Nephron progenitor cell (in vitro differentiated cells): ENCODE measurements around the gene ACACA.
A peak's percentile ranks its signal among the peaks of the same experiment; 100 is the strongest.

ENCODE experiments used
- DNase-seq: peaks from one replicate; pipeline ENCODE4 v3.0.0; 2021
- H3K27ac Mint-ChIP-seq: 2 replicates; pipeline ENCODE4 v1.8.0; 2021; ENCODE audit warnings: mild to moderate bottlenecking, moderate library complexity, mixed read lengths
- H3K27me3 Mint-ChIP-seq: 2 replicates; pipeline ENCODE4 v1.8.0; 2021; ENCODE audit warnings: mild to moderate bottlenecking, low read depth, mixed read lengths; ENCODE audit not compliant: poor library complexity
- H3K36me3 Mint-ChIP-seq: 2 replicates; pipeline ENCODE4 v1.8.0; 2021; ENCODE audit warnings: low read depth, mixed read lengths
- H3K4me1 Mint-ChIP-seq: 2 replicates; pipeline ENCODE4 v1.8.0; 2021; ENCODE audit warnings: mixed read lengths
- H3K4me3 Mint-ChIP-seq: 2 replicates; pipeline ENCODE4 v1.8.0; 2021; ENCODE audit warnings: mild to moderate bottlenecking, moderate library complexity, mixed read lengths
- H3K9me3 Mint-ChIP-seq: 2 replicates; pipeline ENCODE4 v1.8.0; 2021; ENCODE audit warnings: mild to moderate bottlenecking, moderate library complexity, mixed read lengths
- TF ChIP-seq, protein P1 (sequence below): fragments of 200-600 bp; sonication (generic); IDR thresholded peaks from 2 replicates; pipeline ENCODE4 v1.5.0; 2021; ENCODE audit warnings: antibody characterized with exemption

Gene ACACA

DNA sequence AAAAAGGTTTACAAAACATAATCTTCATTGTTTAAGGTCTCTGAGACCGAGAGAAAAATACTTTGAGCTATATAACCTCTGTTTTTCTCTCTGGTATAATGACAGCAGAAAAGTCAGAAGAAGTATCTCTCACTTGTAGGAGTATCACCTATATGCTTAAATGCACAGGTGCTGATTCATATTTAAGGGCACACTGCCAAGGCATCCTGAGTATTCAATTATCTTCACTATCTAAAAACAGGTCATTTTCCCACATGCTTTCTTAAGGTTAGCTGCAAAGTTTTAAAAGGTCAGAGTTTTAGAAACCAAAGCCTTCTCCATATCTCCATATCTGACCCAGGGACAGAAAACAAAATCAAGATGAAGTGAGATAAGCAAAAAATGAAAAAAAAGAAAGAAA is 130.2 kb downstream of the ACACA start:
- H3K27ac Mint-ChIP-seq = peak overlapping the region; percentile 2
- TF ChIP-seq, protein P1, sequence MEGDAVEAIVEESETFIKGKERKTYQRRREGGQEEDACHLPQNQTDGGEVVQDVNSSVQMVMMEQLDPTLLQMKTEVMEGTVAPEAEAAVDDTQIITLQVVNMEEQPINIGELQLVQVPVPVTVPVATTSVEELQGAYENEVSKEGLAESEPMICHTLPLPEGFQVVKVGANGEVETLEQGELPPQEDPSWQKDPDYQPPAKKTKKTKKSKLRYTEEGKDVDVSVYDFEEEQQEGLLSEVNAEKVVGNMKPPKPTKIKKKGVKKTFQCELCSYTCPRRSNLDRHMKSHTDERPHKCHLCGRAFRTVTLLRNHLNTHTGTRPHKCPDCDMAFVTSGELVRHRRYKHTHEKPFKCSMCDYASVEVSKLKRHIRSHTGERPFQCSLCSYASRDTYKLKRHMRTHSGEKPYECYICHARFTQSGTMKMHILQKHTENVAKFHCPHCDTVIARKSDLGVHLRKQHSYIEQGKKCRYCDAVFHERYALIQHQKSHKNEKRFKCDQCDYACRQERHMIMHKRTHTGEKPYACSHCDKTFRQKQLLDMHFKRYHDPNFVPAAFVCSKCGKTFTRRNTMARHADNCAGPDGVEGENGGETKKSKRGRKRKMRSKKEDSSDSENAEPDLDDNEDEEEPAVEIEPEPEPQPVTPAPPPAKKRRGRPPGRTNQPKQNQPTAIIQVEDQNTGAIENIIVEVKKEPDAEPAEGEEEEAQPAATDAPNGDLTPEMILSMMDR = no peak
- no peaks in the 10 kb centered on the region for H3K27me3 Mint-ChIP-seq
- no peak overlapping the region for H3K4me3 Mint-ChIP-seq
- peaks cover 40% of the 10 kb centered on the region for H3K4me1 Mint-ChIP-seq
- peaks cover 53% of the 10 kb centered on the region for H3K36me3 Mint-ChIP-seq
- H3K9me3 Mint-ChIP-seq = no peaks in the 10 kb centered on the region
- DNase-seq = no peak

DNA sequence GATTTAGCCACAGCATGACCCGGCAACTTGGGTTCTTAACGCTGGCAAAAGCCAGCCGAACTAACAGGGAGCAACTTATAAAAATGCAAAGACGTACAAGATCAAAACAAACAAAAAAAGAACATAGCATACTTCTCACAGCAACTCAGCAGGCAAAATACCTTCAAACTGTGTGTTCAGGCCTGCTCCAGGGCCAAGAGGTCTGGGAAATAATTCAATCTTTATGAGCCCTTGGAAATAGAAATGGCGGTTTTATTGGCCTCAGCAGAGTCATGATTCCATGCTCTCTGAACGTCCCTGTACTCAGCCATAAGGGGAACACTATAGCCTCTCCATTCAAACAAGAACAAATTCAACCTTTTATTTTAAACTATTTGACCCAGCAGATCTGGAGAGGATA is 132.2 kb downstream of the ACACA start:
- peaks cover 40% of the 10 kb centered on the region for H3K4me1 Mint-ChIP-seq
- H3K4me3 Mint-ChIP-seq = peak overlapping the region; percentile 47
- DNase-seq = peak; percentile 31
- no peaks in the 10 kb centered on the region for H3K9me3 Mint-ChIP-seq
- peak overlapping the region; percentile 97 for H3K27ac Mint-ChIP-seq
- no peaks in the 10 kb centered on the region for H3K27me3 Mint-ChIP-seq
- TF ChIP-seq, protein P1 = no peak
- H3K36me3 Mint-ChIP-seq = peaks cover 55% of the 10 kb centered on the region

DNA sequence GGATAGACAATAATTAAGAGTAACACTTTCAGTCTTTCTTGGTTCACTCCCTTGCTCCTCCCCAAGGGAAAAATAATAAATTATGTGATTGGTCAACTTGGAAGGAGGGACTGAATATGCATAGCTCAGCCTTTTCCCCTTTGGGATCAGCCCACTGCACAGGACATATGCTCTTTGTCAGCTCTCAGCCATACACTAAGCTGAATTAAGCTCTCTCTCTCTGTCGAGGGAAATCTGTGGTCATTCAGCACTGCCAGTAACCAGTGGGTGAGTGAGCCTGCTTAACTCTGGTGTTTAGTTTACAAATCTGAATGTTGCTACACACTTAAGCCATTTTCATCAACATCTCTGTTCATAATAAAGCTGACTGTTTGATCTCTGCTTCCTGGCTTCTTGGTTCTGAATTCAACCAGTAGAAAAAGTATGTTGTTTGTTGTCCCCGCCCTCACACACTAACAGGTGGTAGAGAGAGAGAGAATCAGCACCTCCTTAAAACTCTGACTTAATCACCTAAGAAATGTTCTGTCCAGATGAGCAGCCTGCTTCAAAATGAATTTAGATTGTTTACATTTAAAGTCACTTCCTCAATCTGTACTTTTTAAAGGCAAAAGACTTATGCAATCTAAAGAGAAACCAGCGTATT is 133.1 kb downstream of the ACACA start:
- Mint-ChIP-seq H3K27me3 (no peaks in the 10 kb centered on the region), H3K36me3 (peaks cover 63% of the 10 kb centered on the region), H3K4me3 (peak overlapping the region; percentile 47), H3K4me1 (peaks cover 40% of the 10 kb centered on the region), H3K9me3 (no peaks in the 10 kb centered on the region), H3K27ac (peak overlapping the region; percentile 60)
- peak; percentile 24 for DNase-seq
- TF ChIP-seq, protein P1 = no peak

DNA sequence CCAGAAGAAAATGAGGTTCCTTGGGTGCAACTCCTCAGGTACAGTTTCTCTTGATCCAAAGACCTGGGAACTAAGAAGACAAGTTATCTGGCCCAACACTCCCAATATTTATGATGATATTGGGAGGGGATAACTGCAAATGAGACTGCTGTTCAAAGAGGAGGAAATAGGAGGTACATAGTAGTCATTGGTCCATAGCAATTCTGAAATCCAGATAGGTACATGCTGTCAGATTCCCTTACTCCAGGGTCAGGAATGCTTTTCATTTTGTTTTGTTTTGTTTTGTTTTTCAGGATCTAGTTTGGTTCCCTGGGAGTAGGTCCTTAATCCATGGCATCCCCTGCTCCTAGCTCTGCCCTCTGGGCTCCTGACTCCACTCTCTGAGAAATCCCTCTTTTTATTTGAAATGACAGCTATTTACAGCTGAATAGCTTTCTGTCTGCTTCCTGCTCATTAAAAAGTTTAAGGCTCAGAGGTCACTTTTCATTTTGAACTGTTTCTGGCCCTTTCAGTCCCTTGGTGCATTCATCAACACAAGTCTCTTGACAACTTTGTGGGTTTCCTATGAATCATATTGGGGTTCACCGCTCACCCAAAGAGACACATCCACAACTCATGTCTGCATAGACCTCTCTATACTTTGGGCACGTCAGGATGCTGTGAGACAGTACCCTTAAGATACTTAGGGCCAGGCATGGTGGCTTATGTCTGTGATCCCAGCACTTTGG is 141.0 kb downstream of the ACACA start:
- no peak overlapping the region for H3K27ac Mint-ChIP-seq
- DNase-seq = no peak
- H3K4me3 Mint-ChIP-seq = no peak overlapping the region
- peaks cover 36% of the 10 kb centered on the region for H3K9me3 Mint-ChIP-seq
- no peaks in the 10 kb centered on the region for H3K4me1 Mint-ChIP-seq
- no peaks in the 10 kb centered on the region for H3K27me3 Mint-ChIP-seq
- peaks cover 79% of the 10 kb centered on the region for H3K36me3 Mint-ChIP-seq
- TF ChIP-seq, protein P1 = no peak

DNA sequence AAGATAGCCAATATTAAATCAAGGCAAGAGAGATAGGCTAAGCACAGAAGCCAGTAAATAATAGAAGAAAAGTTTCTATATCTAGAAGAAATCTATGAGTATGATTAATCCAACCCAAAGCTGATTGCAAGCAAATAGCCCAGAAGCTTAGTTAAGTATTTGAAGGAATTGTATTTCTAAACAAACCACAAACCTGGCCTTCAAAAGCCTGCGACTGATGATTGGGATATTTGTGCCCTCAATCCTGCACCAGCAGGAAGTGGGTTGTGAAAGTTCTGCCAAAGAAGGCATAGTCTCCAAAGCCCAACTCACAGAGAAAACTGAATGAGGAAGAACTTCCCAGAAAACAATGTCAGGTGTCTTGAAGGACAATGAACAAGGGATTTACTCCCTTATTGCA is 145.3 kb downstream of the ACACA start:
- DNase-seq = no peak
- Mint-ChIP-seq H3K27me3 (peaks cover 2% of the 10 kb centered on the region), H3K4me3 (no peak overlapping the region), H3K36me3 (peaks cover 47% of the 10 kb centered on the region), H3K9me3 (peaks cover 17% of the 10 kb centered on the region), H3K4me1 (no peaks in the 10 kb centered on the region), H3K27ac (no peak overlapping the region)
- TF ChIP-seq, protein P1 = no peak
